ENCODE results near the gene IGFN1.

The IGFN1 gene

DNA sequence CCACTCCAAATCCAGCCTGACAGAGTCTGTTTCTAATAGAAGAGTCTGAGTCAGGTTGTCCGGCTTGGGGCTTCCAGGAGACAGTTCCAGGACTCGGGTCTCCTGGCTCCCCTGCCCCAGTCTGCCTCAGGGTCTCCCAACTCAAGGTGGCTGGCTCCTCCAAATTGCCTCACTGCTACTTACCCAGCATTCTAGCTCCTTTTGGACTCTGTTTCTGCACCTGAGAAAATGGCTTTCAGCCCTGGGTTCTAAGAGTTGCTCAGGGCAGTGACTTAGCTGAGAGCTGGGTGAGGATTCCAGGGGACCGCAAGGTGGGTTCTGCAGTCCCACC lies 5.5 kb upstream of the IGFN1 start:
- DNase-seq (ENCODE audit: low read depth, low spot score) = no peak

GRCh38 chr1:201185527-201186128 lies 5.0 kb upstream of the IGFN1 start:
- DNase-seq (ENCODE audit: low read depth, low spot score) = no peak

DNA sequence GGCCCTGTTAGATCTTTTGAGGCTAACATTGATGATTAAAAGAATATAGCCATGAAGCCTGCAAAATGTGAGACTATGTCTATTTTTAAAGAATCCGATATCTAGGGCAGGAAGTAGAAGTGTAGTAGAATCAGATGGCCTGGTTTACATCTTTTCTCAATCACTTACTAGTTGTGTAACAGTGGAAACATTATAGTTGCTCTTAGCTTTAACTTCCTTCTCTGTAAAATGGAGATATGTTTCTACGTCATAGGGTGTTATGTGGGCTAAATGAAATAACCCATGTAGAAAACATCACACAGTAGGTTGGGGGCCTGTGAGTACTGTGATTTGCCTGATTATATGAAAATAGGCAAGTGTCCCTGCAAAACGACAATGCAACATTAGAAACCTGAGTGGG lies 4.4 kb upstream of the IGFN1 start:
- DNase-seq (ENCODE audit: low read depth, low spot score) = no peak

GRCh38 chr1:201189085-201189484 lies 1.5 kb upstream of the IGFN1 start:
- DNase-seq (ENCODE audit: low read depth, low spot score) = no peak

- DNase-seq (ENCODE audit: low read depth, low spot score) = no peak
Observed at GRCh38 chr1:201190005-201190404, 619 bp upstream of the IGFN1 start.

GRCh38 chr1:201191653-201192260 lies 1.1 kb downstream of the IGFN1 start:
- DNase-seq (ENCODE audit: low read depth, low spot score) = no peak

GRCh38 chr1:201192261-201192788 lies 1.7 kb downstream of the IGFN1 start:
- no peak for DNase-seq (ENCODE audit: low read depth, low spot score)

- no peak for DNase-seq (ENCODE audit: low read depth, low spot score)
Observed at GRCh38 chr1:201194046-201194445, 3.4 kb downstream of the IGFN1 start.

GRCh38 chr1:201198598-201198997 lies 8.0 kb downstream of the IGFN1 start:
- DNase-seq (ENCODE audit: low read depth, low spot score) = no peak

DNA sequence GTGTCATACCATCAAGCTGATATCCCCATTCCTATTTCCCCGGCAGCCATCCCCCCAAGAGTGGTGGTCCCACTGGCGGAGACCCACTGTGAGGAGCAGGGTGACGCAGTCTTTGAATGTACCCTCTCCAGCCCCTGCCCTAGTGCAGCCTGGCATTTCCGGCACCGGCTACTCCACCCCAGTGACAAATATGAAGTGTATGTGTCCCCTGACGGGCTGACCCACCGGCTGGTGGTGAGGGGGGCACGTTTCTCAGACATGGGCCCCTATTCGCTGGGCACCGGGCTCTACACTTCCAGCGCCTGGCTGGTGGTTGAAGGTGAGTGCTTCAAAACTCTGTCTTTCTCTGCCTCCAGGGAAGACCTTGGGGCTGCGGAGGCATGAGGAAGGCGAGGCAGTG lies 14.4 kb downstream of the IGFN1 start:
- DNase-seq (ENCODE audit: low read depth, low spot score) = no peak

GRCh38 chr1:201206176-201206575 lies 15.6 kb downstream of the IGFN1 start:
- DNase-seq (ENCODE audit: low read depth, low spot score) = no peak

GRCh38 chr1:201207046-201207445 lies 16.4 kb downstream of the IGFN1 start:
- DNase-seq (ENCODE audit: low read depth, low spot score) = no peak

- no peak for DNase-seq (ENCODE audit: low read depth, low spot score)
Observed at GRCh38 chr1:201208236-201208635, 17.6 kb downstream of the IGFN1 start.

DNA sequence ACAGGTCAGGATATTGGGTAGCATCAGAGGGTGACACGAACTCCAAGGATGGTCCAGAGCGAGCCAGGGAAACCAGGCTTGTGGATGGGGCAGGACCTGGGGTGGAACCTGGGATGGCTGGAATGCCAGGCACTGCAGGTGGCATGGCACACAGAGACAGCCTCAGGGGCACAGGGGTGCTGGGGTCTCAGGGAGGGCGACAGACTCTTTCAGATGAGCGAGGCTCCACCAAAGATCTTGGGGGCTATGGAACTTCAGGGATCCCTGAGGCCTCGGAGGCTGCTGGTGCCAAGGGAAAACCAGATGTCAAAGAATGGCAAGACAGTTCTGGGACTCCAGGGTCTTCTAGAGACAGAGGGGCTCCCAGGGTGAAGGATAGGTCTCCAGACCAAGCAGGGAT lies 21.4 kb downstream of the IGFN1 start:
- DNase-seq (ENCODE audit: low read depth, low spot score) = no peak

GRCh38 chr1:201212461-201213055 lies 21.9 kb downstream of the IGFN1 start:
- DNase-seq (ENCODE audit: low read depth, low spot score) = no peak

DNA sequence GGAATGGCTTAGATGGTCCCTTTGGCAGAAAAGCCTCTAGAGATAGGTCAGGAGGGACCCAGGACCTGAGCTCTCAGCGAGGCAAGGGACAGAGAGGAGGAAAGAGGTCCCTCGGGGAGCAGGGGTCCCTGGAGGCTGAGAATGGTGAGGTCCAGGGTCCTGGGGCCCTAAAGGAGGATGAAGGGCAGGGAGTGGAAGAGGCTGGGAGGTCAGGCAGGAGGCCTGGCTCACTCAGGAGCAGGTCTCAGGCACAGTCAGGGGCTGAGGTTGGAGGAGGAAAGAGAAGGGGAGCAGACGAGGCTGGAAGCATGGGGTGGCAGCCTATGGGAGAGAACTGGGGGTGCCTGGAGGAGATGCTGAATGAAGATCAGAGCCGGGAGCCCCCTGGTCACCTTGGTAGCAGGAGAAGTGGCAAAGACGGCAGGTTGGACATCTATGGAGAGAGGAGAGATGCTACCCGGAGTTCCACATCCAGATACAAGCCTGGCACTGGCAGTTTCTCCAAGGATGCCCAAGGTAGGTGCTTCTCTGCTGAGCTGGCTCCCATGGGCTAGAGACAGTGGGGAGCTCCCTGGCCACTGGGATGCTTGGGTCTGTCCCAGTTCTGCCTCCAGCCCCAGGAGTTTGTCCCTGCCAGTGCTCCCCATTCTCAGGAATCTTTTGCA lies 22.6 kb downstream of the IGFN1 start:
- no peak for DNase-seq (ENCODE audit: low read depth, low spot score)

DNA sequence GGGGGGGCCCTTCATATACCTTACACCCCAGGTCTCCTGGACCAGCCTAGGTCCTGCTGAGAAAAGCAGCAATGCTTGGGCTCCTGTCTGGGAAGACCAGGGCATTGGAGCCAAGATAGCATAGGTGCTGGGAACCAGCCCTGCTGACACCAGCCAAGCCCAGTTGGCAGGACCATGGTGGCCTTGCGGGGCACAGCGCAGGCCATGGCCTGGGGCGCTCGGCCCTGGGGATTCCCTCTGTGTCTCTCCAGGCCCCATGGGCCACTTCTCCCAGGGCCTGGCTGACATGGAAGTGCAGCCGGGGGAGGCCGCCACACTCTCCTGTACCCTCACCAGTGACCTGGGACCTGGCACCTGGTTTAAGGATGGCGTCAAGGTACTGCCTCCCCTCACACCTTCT lies 23.3 kb downstream of the IGFN1 start:
- DNase-seq (ENCODE audit: low read depth, low spot score) = no peak

GRCh38 chr1:201214461-201214860 lies 23.8 kb downstream of the IGFN1 start:
- no peak for DNase-seq (ENCODE audit: low read depth, low spot score)

DNA sequence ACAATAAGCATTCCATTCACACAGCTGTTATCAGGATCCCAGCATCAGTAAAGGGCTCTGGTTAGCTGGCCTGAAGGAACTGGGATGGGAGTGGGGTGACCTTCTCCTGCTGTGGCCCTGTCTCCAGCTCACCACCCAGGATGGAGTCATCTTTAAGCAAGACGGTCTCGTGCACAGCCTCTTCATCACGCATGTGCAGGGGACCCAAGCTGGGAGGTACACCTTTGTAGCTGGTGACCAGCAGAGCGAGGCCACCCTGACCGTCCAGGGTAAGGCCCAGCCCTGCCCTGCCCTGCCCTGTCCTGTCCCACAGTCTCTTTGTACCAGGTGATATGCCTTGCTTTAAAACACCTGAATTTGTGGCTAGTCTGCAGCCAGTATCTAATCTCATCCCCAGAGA lies 24.3 kb downstream of the IGFN1 start:
- no peak for DNase-seq (ENCODE audit: low read depth, low spot score)

GRCh38 chr1:201215531-201216357 lies 25.1 kb downstream of the IGFN1 start:
- no peak for DNase-seq (ENCODE audit: low read depth, low spot score)

GRCh38 chr1:201216395-201217085 lies 25.9 kb downstream of the IGFN1 start:
- DNase-seq (ENCODE audit: low read depth, low spot score) = no peak

Measured in ELF-1 (cell line).